HG02981 (cell line): ENCODE data around the gene HBS1L.

ENCODE experiments used
- ATAC-seq: cut with Tn5 transposase; IDR thresholded peaks from one replicate; pipeline ENCODE4 v1.9.1; 2021; ENCODE audit warnings: mild to moderate bottlenecking, moderate library complexity; ENCODE audit not compliant: unreplicated experiment

HBS1L gene

DNA sequence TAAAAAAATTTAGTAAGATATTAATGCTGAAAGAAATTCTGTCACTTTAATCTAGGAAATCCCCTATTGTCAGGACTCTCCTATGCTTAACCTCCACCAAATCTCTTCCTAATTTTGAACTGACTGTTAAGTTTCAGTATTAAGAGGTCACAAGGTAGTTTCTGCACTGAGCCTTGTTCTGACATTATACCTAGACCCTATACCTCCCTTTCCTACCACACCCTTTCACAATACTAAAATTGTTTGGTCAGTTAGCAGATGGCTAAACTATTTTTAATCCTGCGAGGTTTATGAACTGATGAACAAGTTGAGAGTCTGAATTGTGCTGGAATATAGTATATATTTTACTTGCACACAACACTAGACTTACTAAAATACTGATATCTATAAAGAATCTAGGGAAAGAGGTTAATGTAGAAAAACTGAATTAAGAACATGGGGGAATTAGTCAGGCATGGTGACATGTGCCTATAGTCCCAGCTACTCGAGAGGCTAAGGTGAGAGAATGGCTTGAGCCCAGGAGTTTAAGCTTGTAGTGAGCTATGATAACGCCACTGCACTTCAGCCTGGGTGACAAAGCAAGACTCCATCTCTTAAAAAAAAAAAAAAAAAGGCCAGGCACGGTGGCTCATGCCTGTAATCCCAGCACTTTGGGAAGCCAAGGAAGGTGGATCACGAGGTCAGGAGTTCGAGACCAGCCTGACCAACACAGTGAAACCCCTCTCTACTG lies 51.5 kb downstream of the HBS1L start:
- peak; percentile 97 for ATAC-seq

- ATAC-seq: no peak
These were observed 52.3 kb downstream of the HBS1L start for GRCh38 chr6:135002229-135002844.

GRCh38 chr6:134999107-134999506 lies 55.5 kb downstream of the HBS1L start:
- ATAC-seq: no peak

- ATAC-seq: no peak
These were observed 57.3 kb downstream of the HBS1L start for GRCh38 chr6:134997133-134997995.

- no peak for ATAC-seq
These were observed 59.1 kb downstream of the HBS1L start for GRCh38 chr6:134995536-134995935.

GRCh38 chr6:134994431-134994830 lies 60.2 kb downstream of the HBS1L start:
- ATAC-seq: no peak

DNA sequence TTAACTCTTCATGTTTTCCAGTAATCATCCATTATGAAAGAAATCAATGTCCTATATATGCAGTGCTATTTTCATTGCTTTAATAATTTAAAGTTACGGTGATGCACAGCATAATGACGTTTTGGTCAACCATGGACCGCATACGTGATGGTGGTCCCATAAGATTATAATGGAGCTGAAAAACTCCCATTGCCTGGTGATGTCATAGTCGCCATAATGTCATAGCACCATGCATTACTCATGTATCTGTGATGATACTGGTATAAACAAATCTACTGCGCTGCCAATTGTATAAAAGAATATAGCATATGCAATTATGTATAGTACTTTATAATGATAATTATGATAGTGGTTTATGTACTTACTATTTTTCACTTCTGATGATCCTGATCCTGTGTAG lies 62.5 kb downstream of the HBS1L start:
- no peak for ATAC-seq

GRCh38 chr6:134990262-134990661 lies 64.4 kb downstream of the HBS1L start:
- ATAC-seq: no peak

GRCh38 chr6:134984821-134985220 lies 69.8 kb downstream of the HBS1L start:
- ATAC-seq: no peak

DNA sequence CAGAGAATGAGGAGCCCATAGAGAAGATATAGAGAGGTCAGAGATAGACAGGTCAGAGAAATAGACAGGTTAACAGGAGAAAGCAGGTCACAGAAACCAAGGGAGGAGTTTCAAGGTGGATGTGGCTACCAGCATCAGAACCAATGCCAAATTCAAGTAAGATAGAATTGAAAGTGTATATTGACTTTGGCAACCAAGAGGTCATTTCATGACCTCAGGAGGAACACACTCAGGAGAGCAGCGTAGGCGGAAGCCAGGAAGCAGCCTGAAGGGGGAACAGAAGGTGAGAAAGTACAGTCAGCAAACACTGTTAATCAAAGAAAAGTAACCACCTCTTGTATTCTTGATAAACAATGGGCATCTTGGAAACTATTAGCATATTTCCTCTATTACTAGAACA lies 70.8 kb downstream of the HBS1L start:
- ATAC-seq: no peak

GRCh38 chr6:134982161-134982560 lies 72.5 kb downstream of the HBS1L start:
- no peak for ATAC-seq

- ATAC-seq: no peak
These were observed 73.8 kb downstream of the HBS1L start for GRCh38 chr6:134980846-134981245.

DNA sequence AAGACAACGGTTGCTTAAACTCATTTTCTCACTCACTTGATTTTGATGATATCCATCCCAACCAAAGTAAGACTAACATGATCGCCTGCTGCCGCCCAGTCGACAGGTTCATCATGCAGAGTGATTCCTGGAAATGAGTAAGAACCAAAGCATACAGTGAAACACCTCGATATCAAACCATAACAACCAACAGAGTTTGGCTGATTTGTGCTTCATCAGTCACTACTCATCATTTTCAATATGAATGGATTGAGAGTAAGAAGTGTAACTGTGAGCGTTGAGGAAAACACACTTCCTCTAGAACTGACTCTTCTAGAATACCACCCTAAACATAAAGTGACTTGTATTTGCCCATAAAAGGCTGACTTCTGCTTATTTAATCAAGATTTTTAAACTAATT lies 75.5 kb downstream of the HBS1L start:
- ATAC-seq: peak; percentile 91

DNA sequence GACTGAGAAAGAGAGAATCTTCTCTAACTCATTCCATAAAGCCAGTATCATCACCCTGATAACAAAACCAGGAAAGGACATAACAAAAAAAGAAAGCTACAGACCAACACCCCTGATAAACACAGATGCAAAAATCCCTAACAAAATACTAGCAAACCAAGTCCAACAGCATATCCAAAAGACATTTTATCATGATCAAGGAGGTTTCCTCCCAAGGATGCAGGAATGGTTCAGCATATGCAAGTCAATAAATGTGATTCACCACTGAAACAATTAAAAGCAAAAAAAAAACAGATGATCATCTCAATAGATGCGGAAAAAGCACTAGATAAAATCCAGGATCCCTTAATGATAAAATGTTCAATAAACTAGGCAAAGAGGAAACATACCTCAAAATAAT lies 80.3 kb downstream of the HBS1L start:
- ATAC-seq: no peak

DNA sequence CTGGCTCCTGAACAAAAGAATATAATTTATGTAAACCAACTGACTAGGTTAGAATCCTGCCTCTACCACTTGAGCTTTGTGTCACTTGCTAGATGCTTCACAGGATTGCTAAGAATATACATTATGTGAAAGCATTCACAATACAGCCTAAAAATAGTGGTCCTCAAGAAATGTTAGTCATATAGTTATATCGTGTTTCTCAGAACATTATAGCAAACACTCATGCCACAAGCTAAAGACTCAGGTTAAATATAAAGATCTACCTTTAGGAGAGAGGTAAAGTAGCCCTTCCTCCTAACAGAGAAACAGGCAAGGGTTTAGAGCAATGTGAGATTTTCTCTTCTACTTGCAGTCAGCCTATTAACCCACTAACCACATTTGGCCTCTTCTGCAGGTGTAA lies 86.9 kb downstream of the HBS1L start:
- no peak for ATAC-seq

GRCh38 chr6:134964451-134965203 lies 90.0 kb downstream of the HBS1L start:
- no peak for ATAC-seq

- ATAC-seq: no peak
These were observed 92.2 kb downstream of the HBS1L start for GRCh38 chr6:134962421-134962820.

GRCh38 chr6:134961366-134961765 lies 93.3 kb downstream of the HBS1L start:
- ATAC-seq: no peak

DNA sequence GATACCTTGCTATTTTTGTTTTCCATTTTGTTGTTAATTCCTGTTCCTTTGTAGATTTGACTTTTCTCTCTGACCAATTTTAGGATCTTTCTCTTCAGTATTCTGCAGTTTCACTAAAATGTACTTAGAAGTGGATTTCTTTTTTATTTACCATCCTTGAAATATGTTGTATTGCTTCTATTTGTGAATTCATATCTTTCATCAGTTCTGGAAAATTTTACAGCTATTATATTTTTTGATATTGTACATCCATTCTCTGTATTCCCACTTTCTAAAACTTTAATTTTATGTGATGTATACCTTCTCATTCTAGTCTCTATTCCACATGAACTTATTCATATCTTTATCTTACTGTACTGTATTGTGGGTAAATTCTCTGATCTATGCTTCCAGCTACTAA lies 95.0 kb downstream of the HBS1L start:
- no peak for ATAC-seq

GRCh38 chr6:134956676-134957075 lies 97.9 kb downstream of the HBS1L start:
- no peak for ATAC-seq

- no peak for ATAC-seq
These were observed 98.6 kb downstream of the HBS1L start for GRCh38 chr6:134956032-134956431.
